Heart left ventricle (tissue), 16 donors: ENCODE results near the gene CCNC. TPM values are rescaled to one million over a fixed set of nuclear protein-coding genes. Genes with fewer than 3 reads are reported as not detected.
A peak's percentile ranks its signal among the peaks of the same experiment; 100 is the strongest.

Source experiments
- ATAC-seq, 4 donors: fragments of 200-7000 bp; cut with Tn5 transposase; one replicate each; pipeline ENCODE4 v1.9.1; 2020 to 2022; ENCODE audit warnings: moderate library complexity in 4 of 4, mild to moderate bottlenecking in 3 of 4, moderate number of reproducible peaks in 1 of 4
- DNase-seq, 5 donors: peaks; one replicate each; pipeline ENCODE4 v3.0.0-alpha.2; 2020
- H3K27ac ChIP-seq, 12 donors: fragments of 200-600 bp; sonication (generic) in 4 of 12; one replicate each; pipeline versions ENCODE4 v1.5.0 to v1.8.0; 2016 to 2022; ENCODE audit warnings: mild to moderate bottlenecking in 2 of 12
- H3K27me3 ChIP-seq, 9 donors: fragments of 200-600 bp; sonication (generic) in 2 of 9; one replicate each; pipeline versions ENCODE4 v1.5.1 to v1.8.0; 2016 to 2022; ENCODE audit warnings: mild to moderate bottlenecking in 3 of 9
- H3K36me3 ChIP-seq, 9 donors: fragments of 200-600 bp; sonication (generic) in 2 of 9; one replicate each; pipeline versions ENCODE4 v1.5.0 to v1.8.0; 2018 to 2022; ENCODE audit warnings: mild to moderate bottlenecking in 2 of 9
- H3K4me1 ChIP-seq, 12 donors: fragments of 200-600 bp; sonication (generic) in 4 of 12; one replicate each; pipeline versions ENCODE4 v1.5.0 to v1.8.0; 2016 to 2022; ENCODE audit warnings: mild to moderate bottlenecking in 3 of 12
- H3K4me3 ChIP-seq, 12 donors: fragments of 200-600 bp; sonication (generic) in 4 of 12; one replicate each; pipeline versions ENCODE4 v1.5.0 to v1.8.0; 2017 to 2022; ENCODE audit warnings: mild to moderate bottlenecking in 9 of 12, moderate library complexity in 4 of 12
- H3K9me3 ChIP-seq, 12 donors: fragments of 200-600 bp; sonication (generic) in 4 of 12; one replicate each; pipeline versions ENCODE4 v1.5.0 to v1.8.0; 2016 to 2022; ENCODE audit warnings: mild to moderate bottlenecking in 1 of 12
- POLR2A ChIP-seq, 2 donors: fragments of 450-650 bp; IDR thresholded peaks; one replicate each; pipeline ENCODE4 v1.6.1; 2017; ENCODE audit warnings: antibody characterized with exemption in 2 of 2, mild to moderate bottlenecking in 2 of 2, moderate library complexity in 2 of 2
- WGBS, 4 donors: extraction: QIAGEN DNeasy Blood & Tissue Kit in 2 of 4; methylation state at CpG; one replicate each; pipeline versions ENCODE4 v1.1.5 to v1.1.7; 2013 to 2018; 5-methylcytosine and 5-hydroxymethylcytosine counted together
- intact Hi-C, 10 donors: fragments of 100-400 bp; cut with DNase I; formaldehyde crosslinking; loops; one replicate each; pipeline versions ENCODE4 v1.11.1 to v1.14.2; 2022
- long read RNA-seq, 3 donors: library from polyadenylated mRNA; unstranded; transcript quantifications; one replicate each; pipeline ENCODE4 v2.0.0, GENCODE V29; 2020 to 2021
- polyA plus RNA-seq, 2 donors: library from polyadenylated mRNA; stranded (reverse); fragments of 200-250 nt; gene quantifications; one replicate each; pipeline ENCODE4 v1.2.3, GENCODE V29; 2013
- total RNA-seq, 9 donors: library from RNA; depleted of rRNA in 2 of 9; stranded (reverse); fragments of >200 nt in 2 of 9; fragmentation: NEBNext Ultra II Directional in 3 of 9; extraction: Animal tissue kit (Norgen Biotek cat#: 25700) in 3 of 9; gene quantifications; one replicate each; pipeline versions ENCODE4 v1.1.0 to v1.2.4, GENCODE V29; 2016 to 2023
- TF ChIP-seq, protein P1 (sequence below), 12 donors: fragments of 200-600 bp; sonication (generic) in 4 of 12; IDR thresholded peaks; one replicate each; pipeline versions ENCODE4 v1.5.0 to v1.8.0; 2018 to 2022; ENCODE audit warnings: antibody characterized with exemption in 12 of 12, mild to moderate bottlenecking in 5 of 12
- donor health status: ischemic (EF 13 %, LVEDD 7.1; RV severe dilation, severe dysfunction).
- donor health status: healthy with polysubstance abuse.
- donor health status: DM: no; HTN: yes; CAD: no.
- donor health status: DM: no; HTN: no; CAD: no.
- donor health status: ischemic (EF 25% LVEDD 6.9; RV normal size, moderate dysfunction).
- donor health status: ischemic (EF 25% LVEDD 5.7; RV mildly dilated, moderate dysfunction).
- donor health status: healthy.
- donor health status: DM: yes; HTN: yes; CAD: no.
- donor health status: ischemic (EF 35%, LVEDD 5.7; RV mildly dilated, moderate dysfunction).
- donor health status: nonischemic (EF 11% LVEDD 7.7; RV severe dilation, severe dysfunction).
- donor health status: DM: yes; HTN: yes; CAD: no.
- donor health status: PGD.
- donor health status: ischemic (EF 29% LVEDD 5.4; RV normal size, mild dysfunction).
- donor health status: nonischemic (EF 23%, LVEDD 6.1; RV moderate dilation, normal function).

Gene CCNC
- total RNA-seq (10 to 100 TPM; 13.8 to 24.2 (median 17.9) TPM), polyA plus RNA-seq (10 to 100 TPM; 12.3 to 19.0 TPM)
- long read RNA-seq, donor 1, transcript CCNC-207 (12 exons, 1,426 nt): minor isoform, 7 of 28 reads
- long read RNA-seq, donor 1, transcript CCNC-210 (12 exons, 2,473 nt): major isoform, 17 of 28 reads
- long read RNA-seq, donor 1, partial matches to known transcripts: 0 of 28 reads
- long read RNA-seq, donor 1, other reads (novel, unspliced or antisense): 2 of 28 reads
- long read RNA-seq, donor 2, transcript CCNC-210 (12 exons, 2,473 nt): major isoform, 91 of 139 reads
- long read RNA-seq, donor 2, transcript CCNC-207 (12 exons, 1,426 nt): minor isoform, 34 of 139 reads
- long read RNA-seq, donor 2, partial matches to known transcripts: 0 of 139 reads
- long read RNA-seq, donor 2, other reads (novel, unspliced or antisense): 12 of 139 reads
- long read RNA-seq, donor 3, transcript CCNC-210 (12 exons, 2,473 nt): major isoform, 15 of 23 reads
- long read RNA-seq, donor 3, partial matches to known transcripts: 0 of 23 reads
- long read RNA-seq, donor 3, other reads (novel, unspliced or antisense): 4 of 23 reads

- Histone ChIP-seq H3K9me3 (no peaks in the 10 kb centered on the region), H3K4me3 (peak within 1 kb of the TSS; percentile 49 to 96 (median 86)), H3K27me3 (no peaks in the 10 kb centered on the region), H3K36me3 (no peaks in the 10 kb centered on the region), H3K4me1 (peaks cover 0 to 39% (median 19%) of the 10 kb centered on the region in 12 donors), H3K27ac (peak within 1 kb of the TSS; percentile 21 to 88 (median 81))
- ATAC-seq (peak; percentile 94 to 100 (median 100)), DNase-seq (peak; percentile 91 to 96 (median 95))
- TF ChIP-seq, protein P1, sequence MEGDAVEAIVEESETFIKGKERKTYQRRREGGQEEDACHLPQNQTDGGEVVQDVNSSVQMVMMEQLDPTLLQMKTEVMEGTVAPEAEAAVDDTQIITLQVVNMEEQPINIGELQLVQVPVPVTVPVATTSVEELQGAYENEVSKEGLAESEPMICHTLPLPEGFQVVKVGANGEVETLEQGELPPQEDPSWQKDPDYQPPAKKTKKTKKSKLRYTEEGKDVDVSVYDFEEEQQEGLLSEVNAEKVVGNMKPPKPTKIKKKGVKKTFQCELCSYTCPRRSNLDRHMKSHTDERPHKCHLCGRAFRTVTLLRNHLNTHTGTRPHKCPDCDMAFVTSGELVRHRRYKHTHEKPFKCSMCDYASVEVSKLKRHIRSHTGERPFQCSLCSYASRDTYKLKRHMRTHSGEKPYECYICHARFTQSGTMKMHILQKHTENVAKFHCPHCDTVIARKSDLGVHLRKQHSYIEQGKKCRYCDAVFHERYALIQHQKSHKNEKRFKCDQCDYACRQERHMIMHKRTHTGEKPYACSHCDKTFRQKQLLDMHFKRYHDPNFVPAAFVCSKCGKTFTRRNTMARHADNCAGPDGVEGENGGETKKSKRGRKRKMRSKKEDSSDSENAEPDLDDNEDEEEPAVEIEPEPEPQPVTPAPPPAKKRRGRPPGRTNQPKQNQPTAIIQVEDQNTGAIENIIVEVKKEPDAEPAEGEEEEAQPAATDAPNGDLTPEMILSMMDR (IDR thresholded peaks at IDR 0.05): peak in 1 of 12 donors; percentile 14
- peak in 1 of 2 donors; percentile 59 for TF ChIP-seq POLR2A (IDR thresholded peaks at IDR 0.05)
- intact Hi-C loops: loop anchor here in 7 of 10 donors (1.0 to 10.0 kb wide), 8 partner anchors 46 to 144 kb away; partner anchors contain the start of genes PNISR (in 2 of the 7) and USP45 (in 2 of the 7)
- WGBS, 4 donors: 0 to 1% (median 1%) methylated on average over 51 to 64 of the region's 64 CpGs
These were observed at the start of gene CCNC for GRCh38 chr6:99568103-99568933. Gene CCNC, minus strand, starts transcription at chr6:99568660. Its CDS starts 133 bp downstream, at chr6:99568527.

DNA sequence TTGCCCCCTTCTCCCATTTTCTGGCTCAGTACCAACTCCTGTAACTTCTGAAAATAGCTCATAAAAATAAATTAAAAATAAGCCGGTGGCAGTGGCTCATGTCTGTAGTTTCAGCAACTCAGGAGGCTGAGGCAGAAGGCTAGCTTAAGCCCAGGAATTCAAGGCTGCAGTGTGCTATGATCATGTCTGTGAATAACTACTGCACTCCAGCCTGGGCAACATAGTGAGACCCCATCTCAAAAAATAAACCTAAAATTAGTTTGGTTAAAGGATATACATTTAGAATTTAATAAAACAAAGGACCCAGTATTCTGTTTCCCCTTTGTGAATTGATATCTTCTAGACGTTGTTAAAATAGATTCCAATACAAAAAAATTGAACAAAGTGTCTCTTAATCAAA lies 48.7 kb upstream of the CCNC start:
- ATAC-seq (no peak), DNase-seq (no peak)
- Histone ChIP-seq H3K27me3 (peaks cover 59 to 100% (median 98%) of the 10 kb centered on the region in 9 donors), H3K27ac (no peak overlapping the region), H3K9me3 (no peaks in the 10 kb centered on the region), H3K4me3 (no peak overlapping the region), H3K36me3 (no peaks in the 10 kb centered on the region), H3K4me1 (peaks cover 8 to 31% (median 15%) of the 10 kb centered on the region in 12 donors)
- TF ChIP-seq POLR2A (IDR thresholded peaks at IDR 0.05): no peak
- TF ChIP-seq, protein P1 (IDR thresholded peaks at IDR 0.05): no peak
- 28 to 62% (median 53%) methylated on average over 2 of the region's 2 CpGs for whole genome bisulfite sequencing, 4 donors
- intact Hi-C loops: loop anchor here in 1 of 10 donors (10.0 kb wide), 1 partner anchor 152 kb away; no protein-coding TSS in a partner anchor

DNA sequence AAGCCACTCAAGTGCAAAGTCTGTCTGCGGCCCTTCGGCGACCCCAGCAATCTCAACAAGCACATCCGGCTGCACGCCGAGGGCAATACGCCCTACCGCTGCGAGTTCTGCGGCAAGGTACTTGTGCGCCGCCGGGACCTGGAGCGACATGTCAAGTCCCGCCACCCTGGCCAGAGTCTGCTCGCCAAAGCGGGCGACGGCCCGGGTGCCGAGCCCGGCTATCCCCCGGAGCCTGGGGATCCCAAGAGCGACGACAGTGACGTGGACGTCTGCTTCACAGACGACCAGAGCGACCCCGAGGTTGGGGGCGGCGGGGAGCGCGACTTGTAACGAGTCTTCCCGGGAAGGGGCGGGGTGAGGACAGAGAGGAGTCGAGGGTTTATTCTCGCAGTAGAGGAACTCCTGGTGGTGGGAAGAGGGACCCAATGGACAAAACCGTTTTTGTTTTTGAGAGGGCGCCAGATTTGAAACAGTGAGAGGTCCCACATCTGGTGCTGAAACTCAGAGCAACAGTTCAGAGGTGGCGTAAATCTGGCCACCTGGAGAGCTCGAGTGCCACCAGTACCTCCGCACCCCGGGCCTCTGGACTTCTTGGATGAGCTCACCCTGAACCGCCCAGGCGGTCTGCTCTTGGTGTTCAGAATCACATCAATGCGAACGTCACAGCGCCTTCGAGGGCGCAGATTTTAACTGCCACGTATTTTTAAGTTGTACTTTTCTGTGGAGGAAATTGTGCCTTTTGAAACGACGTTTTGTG lies 46.1 kb upstream of the CCNC start:
- no peak overlapping the region for H3K27ac ChIP-seq
- TF ChIP-seq POLR2A (IDR thresholded peaks at IDR 0.05): no peak
- TF ChIP-seq, protein P1 (IDR thresholded peaks at IDR 0.05): no peak
- H3K27me3 ChIP-seq: peaks cover 69 to 100% (median 99%) of the 10 kb centered on the region in 9 donors
- H3K4me3 ChIP-seq: peak overlapping the region; percentile 12 to 57 (median 46)
- 3 to 7% (median 4%) methylated on average over 34 to 55 of the region's 55 CpGs for WGBS, 4 donors
- H3K4me1 ChIP-seq: peaks cover 8 to 31% (median 15%) of the 10 kb centered on the region in 12 donors
- no peaks in the 10 kb centered on the region for H3K9me3 ChIP-seq
- intact Hi-C loops: loop anchor here in 1 of 10 donors (10.0 kb wide), 1 partner anchor 150 kb away; no protein-coding TSS in a partner anchor
- peak in 1 of 5 donors; percentile 60 for DNase-seq
- no peaks in the 10 kb centered on the region for H3K36me3 ChIP-seq
- no peak for ATAC-seq
